GM12878 (cell line): ENCODE data around the gene DNAAF2. TPM values are rescaled to one million over a fixed set of nuclear protein-coding genes. Genes with fewer than 3 reads are reported as not detected.

Source experiments
- ASH2L ChIP-seq: fragments of 300-600, 200-600 bp; sonication (generic); IDR thresholded peaks from 2 replicates; pipeline ENCODE4 v1.6.1; 2017; ENCODE audit warnings: low read depth, mild to moderate bottlenecking, borderline replicate concordance
- BCL11A ChIP-seq: IDR thresholded peaks from 2 replicates; pipeline ENCODE4 v1.6.1; 2011; ENCODE audit warnings: low read depth, low read length
- BHLHE40 ChIP-seq, 2 experiments: fragments of 450-650 bp in 1 of 2; IDR thresholded peaks; 2 replicates each; pipeline ENCODE4 v1.6.1; 2011 to 2017; ENCODE audit warnings: low read depth in 2 of 2, borderline replicate concordance in 1 of 2, improper control_type of control experiment in 1 of 2, low read length in 1 of 2, mild to moderate bottlenecking in 1 of 2
- CEBPB ChIP-seq, 2 experiments: fragments of 150-350 bp in 1 of 2; IDR thresholded peaks; 2 replicates each; pipeline ENCODE4 v1.6.1; 2012 to 2014; ENCODE audit warnings: low read depth in 2 of 2, low read length in 2 of 2, borderline replicate concordance in 1 of 2, inconsistent platforms in 1 of 2
- CHD2 ChIP-seq: IDR thresholded peaks from 2 replicates; pipeline ENCODE4 v1.6.1; 2011; ENCODE audit warnings: low read depth, low read length, improper control_type of control experiment, borderline replicate concordance
- EP300 ChIP-seq, 2 experiments: fragments of 150-350 bp in 1 of 2; IDR thresholded peaks; 2 replicates each; pipeline ENCODE4 v1.6.1; 2011 to 2012; ENCODE audit warnings: low read depth in 2 of 2, low read length in 2 of 2, borderline replicate concordance in 1 of 2, improper control_type of control experiment in 1 of 2, inconsistent platforms in 1 of 2; ENCODE audit not compliant: control insufficient read depth in 1 of 2
- KAT2A ChIP-seq: conservative IDR thresholded peaks from 2 replicates; pipeline ENCODE4 v1.6.1; 2011; ENCODE audit warnings: low read depth, low read length; ENCODE audit not compliant: control insufficient read depth
- KLF5 ChIP-seq: fragments of 450-650 bp; IDR thresholded peaks from 2 replicates; pipeline ENCODE4 v1.6.1; 2014; ENCODE audit warnings: mild to moderate bottlenecking; ENCODE audit not compliant: partially characterized antibody
- MEF2A ChIP-seq: IDR thresholded peaks from 2 replicates; pipeline ENCODE4 v1.6.1; 2011; ENCODE audit warnings: low read depth, mild to moderate bottlenecking, low read length, moderate library complexity; ENCODE audit not compliant: insufficient read depth
- NFYB ChIP-seq: IDR thresholded peaks from 2 replicates; pipeline ENCODE4 v1.6.1; 2011; ENCODE audit warnings: low read depth, mild to moderate bottlenecking, low read length, improper control_type of control experiment, moderate library complexity; ENCODE audit not compliant: insufficient read depth
- PAX5 ChIP-seq: IDR thresholded peaks from 2 replicates; pipeline ENCODE4 v1.6.1; 2011; ENCODE audit warnings: low read depth, low read length, borderline replicate concordance
- RELA ChIP-seq: fragments of 450-650 bp; IDR thresholded peaks from 2 replicates; pipeline ENCODE4 v1.8.0; 2014; ENCODE audit warnings: borderline replicate concordance; ENCODE audit not compliant: partially characterized antibody
- SMARCA5 ChIP-seq: fragments of 450-650 bp; IDR thresholded peaks from 2 replicates; pipeline ENCODE4 v1.6.1; 2017; ENCODE audit warnings: mild to moderate bottlenecking
- TARDBP ChIP-seq: IDR thresholded peaks from 2 replicates; pipeline ENCODE4 v1.6.1; 2016; ENCODE audit warnings: borderline replicate concordance
- TBL1XR1 ChIP-seq: IDR thresholded peaks from 2 replicates; pipeline ENCODE4 v1.6.1; 2012; ENCODE audit warnings: low read depth, low read length, improper control_type of control experiment
- YY1 ChIP-seq: IDR thresholded peaks from 2 replicates; pipeline ENCODE4 v1.6.1; 2011; ENCODE audit warnings: low read depth, mild to moderate bottlenecking, low read length
- polyA plus RNA-seq, 11 experiments: library from polyadenylated mRNA; depleted of rRNA in 4 of 11; unstranded in 6 of 11; stranded (reverse) in 5 of 11; fragments of >200 nt; fragmentation: Nextera tagmentation in 4 of 11; fragmentation: Illumina TruSeq in 1 of 11; extraction: Ambion mirVana in 4 of 11; extraction: Trizol in 1 of 11; gene quantifications; 1 replicate in 1 of 11; 2 replicates in 10 of 11; pipeline versions ENCODE4 v1.2.1 to v1.2.3, GENCODE V29; 2011 to 2016; ENCODE audit warnings: inconsistent platforms in 2 of 11, missing spikeins in 2 of 11, low read depth in 1 of 11
- total RNA-seq, 4 experiments: library from RNA; depleted of rRNA in 3 of 4; stranded (reverse); fragments of >200 nt in 3 of 4; fragmentation: Illumina TruSeq in 1 of 4; extraction: Trizol in 1 of 4; gene quantifications; 2 replicates each; pipeline versions ENCODE4 v1.2.1 to v1.2.3, GENCODE V29; 2013 to 2021
- TF ChIP-seq, protein P1 (sequence below): fragments of 450-650 bp; IDR thresholded peaks from 2 replicates; pipeline ENCODE4 v1.6.1; 2014; ENCODE audit warnings: mild to moderate bottlenecking
- TF ChIP-seq, protein P2 (sequence below): fragments of 450-650 bp; IDR thresholded peaks from 2 replicates; pipeline ENCODE4 v1.6.1; 2017; ENCODE audit warnings: low read depth, mild to moderate bottlenecking, moderate library complexity
- TF ChIP-seq, protein P3 (sequence below): fragments of 450-650 bp; conservative IDR thresholded peaks from 2 replicates; pipeline ENCODE4 v1.6.1; 2017; ENCODE audit warnings: mild to moderate bottlenecking, moderate library complexity
- TF ChIP-seq, protein P4 (sequence below): IDR thresholded peaks from 2 replicates; pipeline ENCODE4 v1.6.1; 2012; ENCODE audit warnings: low read depth, low read length, improper control_type of control experiment
- TF ChIP-seq, protein P5 (sequence below): fragments of 450-650 bp; IDR thresholded peaks from 2 replicates; pipeline ENCODE4 v1.6.1; 2016; ENCODE audit warnings: mild to moderate bottlenecking

The DNAAF2 gene
- total and polyA plus RNA-seq, 10 of the 15 experiments (the other 5 are each of a cell fraction or from before 2014, with no cell fraction given) = 5.7 to 24.7 (median 10.8) TPM

DNA sequence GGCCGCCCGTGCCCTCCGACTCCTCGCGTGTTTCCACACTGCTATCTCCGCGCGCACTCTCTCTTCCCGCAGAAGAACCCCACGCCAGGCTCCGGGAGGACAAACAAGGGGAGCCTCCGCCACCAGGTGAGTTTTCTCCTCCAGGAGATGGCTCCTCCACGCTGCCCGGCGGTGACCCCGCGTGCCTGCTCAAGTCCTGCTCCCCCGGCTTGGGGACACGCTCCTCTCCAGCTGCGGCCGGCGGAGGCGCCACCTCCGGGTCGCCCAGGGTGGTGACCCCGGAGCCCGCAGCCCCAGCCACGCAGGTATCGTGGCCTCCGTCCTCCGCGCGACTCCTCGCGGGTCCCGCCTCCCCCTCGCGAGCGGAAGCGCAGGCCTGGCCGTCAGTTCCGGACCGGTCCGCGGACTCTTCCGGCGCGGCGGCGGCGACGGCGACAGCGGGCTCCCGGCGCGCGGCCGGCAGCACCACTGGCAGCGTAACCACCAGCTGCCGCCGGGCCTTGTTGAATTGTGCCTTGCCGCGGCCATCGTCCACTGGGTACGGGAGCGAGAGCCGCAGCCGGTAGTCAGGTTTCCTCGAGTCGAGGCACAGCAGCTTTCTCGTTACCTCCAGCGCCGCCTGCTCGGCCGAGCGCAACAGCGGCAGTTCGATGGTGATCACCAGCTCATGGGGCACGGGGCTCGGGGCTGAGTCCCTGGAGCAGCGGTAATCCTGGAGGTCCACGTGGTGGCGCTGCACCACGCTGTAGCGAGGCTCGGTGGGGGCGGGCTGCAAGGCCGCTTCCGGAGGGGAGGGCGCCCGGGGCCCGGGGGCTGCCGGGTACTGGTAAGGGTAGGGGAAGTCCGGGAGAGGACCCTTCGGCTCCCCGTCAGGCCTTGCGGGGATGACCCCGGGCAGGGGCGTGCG lies 1.2 kb downstream of the DNAAF2 start (continued):
- TF ChIP-seq, protein P1, sequence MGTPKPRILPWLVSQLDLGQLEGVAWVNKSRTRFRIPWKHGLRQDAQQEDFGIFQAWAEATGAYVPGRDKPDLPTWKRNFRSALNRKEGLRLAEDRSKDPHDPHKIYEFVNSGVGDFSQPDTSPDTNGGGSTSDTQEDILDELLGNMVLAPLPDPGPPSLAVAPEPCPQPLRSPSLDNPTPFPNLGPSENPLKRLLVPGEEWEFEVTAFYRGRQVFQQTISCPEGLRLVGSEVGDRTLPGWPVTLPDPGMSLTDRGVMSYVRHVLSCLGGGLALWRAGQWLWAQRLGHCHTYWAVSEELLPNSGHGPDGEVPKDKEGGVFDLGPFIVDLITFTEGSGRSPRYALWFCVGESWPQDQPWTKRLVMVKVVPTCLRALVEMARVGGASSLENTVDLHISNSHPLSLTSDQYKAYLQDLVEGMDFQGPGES = peak; percentile 47
- TF ChIP-seq MEF2A (peak; percentile 68; the same call in 1 of the 2 replicates), BHLHE40 (IDR thresholded peaks at IDR 0.05; ENCODE audit: borderline replicate concordance in 1 of 2, low read depth in 2 of 2, low read length in 1 of 2) (peak; percentile 55 to 60; a peak in 2 of 4 replicates), RELA (peak; percentile 7), TBL1XR1 (0 out of 2 replicates have a peak, but pooled peaks have one; percentile 19), KAT2A (no peak), YY1 (peak; percentile 82), CEBPB (IDR thresholded peaks at IDR 0.05; ENCODE audit: borderline replicate concordance in 1 of 2, low read depth in 2 of 2, low read length in 2 of 2) (no peak), KLF5 (peak; percentile 43), SMARCA5 (peak; percentile 91), ASH2L (peak; percentile 67; the same call in 1 of the 2 replicates), PAX5 (peak; percentile 67; the same call in 1 of the 2 replicates), TARDBP (no peak; the same call in 1 of the 2 replicates), CHD2 (peak; percentile 75), BCL11A (no peak), NFYB (no peak), EP300 (IDR thresholded peaks at IDR 0.05; ENCODE audit: borderline replicate concordance in 1 of 2, control insufficient read depth in 1 of 2, low read depth in 2 of 2, low read length in 2 of 2) (peak in 1 of 2 experiments; percentile 35; a peak in 1 of 4 replicates)
- TF ChIP-seq, protein P2, sequence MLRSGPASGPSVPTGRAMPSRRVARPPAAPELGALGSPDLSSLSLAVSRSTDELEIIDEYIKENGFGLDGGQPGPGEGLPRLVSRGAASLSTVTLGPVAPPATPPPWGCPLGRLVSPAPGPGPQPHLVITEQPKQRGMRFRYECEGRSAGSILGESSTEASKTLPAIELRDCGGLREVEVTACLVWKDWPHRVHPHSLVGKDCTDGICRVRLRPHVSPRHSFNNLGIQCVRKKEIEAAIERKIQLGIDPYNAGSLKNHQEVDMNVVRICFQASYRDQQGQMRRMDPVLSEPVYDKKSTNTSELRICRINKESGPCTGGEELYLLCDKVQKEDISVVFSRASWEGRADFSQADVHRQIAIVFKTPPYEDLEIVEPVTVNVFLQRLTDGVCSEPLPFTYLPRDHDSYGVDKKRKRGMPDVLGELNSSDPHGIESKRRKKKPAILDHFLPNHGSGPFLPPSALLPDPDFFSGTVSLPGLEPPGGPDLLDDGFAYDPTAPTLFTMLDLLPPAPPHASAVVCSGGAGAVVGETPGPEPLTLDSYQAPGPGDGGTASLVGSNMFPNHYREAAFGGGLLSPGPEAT = peak; percentile 74
- TF ChIP-seq, protein P3, sequence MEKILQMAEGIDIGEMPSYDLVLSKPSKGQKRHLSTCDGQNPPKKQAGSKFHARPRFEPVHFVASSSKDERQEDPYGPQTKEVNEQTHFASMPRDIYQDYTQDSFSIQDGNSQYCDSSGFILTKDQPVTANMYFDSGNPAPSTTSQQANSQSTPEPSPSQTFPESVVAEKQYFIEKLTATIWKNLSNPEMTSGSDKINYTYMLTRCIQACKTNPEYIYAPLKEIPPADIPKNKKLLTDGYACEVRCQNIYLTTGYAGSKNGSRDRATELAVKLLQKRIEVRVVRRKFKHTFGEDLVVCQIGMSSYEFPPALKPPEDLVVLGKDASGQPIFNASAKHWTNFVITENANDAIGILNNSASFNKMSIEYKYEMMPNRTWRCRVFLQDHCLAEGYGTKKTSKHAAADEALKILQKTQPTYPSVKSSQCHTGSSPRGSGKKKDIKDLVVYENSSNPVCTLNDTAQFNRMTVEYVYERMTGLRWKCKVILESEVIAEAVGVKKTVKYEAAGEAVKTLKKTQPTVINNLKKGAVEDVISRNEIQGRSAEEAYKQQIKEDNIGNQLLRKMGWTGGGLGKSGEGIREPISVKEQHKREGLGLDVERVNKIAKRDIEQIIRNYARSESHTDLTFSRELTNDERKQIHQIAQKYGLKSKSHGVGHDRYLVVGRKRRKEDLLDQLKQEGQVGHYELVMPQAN = peak; percentile 88
- TF ChIP-seq, protein P4, sequence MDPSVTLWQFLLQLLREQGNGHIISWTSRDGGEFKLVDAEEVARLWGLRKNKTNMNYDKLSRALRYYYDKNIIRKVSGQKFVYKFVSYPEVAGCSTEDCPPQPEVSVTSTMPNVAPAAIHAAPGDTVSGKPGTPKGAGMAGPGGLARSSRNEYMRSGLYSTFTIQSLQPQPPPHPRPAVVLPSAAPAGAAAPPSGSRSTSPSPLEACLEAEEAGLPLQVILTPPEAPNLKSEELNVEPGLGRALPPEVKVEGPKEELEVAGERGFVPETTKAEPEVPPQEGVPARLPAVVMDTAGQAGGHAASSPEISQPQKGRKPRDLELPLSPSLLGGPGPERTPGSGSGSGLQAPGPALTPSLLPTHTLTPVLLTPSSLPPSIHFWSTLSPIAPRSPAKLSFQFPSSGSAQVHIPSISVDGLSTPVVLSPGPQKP = peak; percentile 85
- TF ChIP-seq, protein P5, sequence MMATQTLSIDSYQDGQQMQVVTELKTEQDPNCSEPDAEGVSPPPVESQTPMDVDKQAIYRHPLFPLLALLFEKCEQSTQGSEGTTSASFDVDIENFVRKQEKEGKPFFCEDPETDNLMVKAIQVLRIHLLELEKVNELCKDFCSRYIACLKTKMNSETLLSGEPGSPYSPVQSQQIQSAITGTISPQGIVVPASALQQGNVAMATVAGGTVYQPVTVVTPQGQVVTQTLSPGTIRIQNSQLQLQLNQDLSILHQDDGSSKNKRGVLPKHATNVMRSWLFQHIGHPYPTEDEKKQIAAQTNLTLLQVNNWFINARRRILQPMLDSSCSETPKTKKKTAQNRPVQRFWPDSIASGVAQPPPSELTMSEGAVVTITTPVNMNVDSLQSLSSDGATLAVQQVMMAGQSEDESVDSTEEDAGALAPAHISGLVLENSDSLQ = no peak
